Hematopoietic multipotent progenitor cell (in vitro differentiated cells): Measurements from ENCODE around the gene ABL2. TPM values are rescaled to one million over a fixed set of nuclear protein-coding genes. Genes with fewer than 3 reads are reported as not detected.
"Not testable (repeated sequence)": the region's sequence is repeated elsewhere in the genome, so short reads cannot be mapped to it uniquely, and the experiment has no call there.

Experiments
- DNase-seq, 3 donors: peaks; one replicate each; pipeline ENCODE4 v3.0.0-alpha.2; 2011 to 2015; ENCODE audit warnings: low read depth in 2 of 3, low spot score in 2 of 3
- total RNA-seq: library from RNA; depleted of rRNA; stranded (reverse); fragments of >200 nt; gene quantifications from one replicate; pipeline ENCODE4 v1.2.3, GENCODE V29; 2012

Gene ABL2
- total RNA-seq, 1 donor, result 10.2 TPM

GRCh38 chr1:179141592-179142251, 87.8 kb downstream of the ABL2 start:
- no peak for DNase-seq

GRCh38 chr1:179138755-179139154, 90.7 kb downstream of the ABL2 start:
- not testable (repeated sequence) for DNase-seq

- no peak for DNase-seq
These were observed 91.7 kb downstream of the ABL2 start for GRCh38 chr1:179137617-179138255.

- DNase-seq, result not testable (repeated sequence)
These were observed 93.8 kb downstream of the ABL2 start for GRCh38 chr1:179135707-179136106.

GRCh38 chr1:179135168-179135567, 94.3 kb downstream of the ABL2 start:
- not testable (repeated sequence) for DNase-seq

GRCh38 chr1:179129702-179130473, 99.6 kb downstream of the ABL2 start:
- peak; percentile 40 to 73 (median 50) for DNase-seq

GRCh38 chr1:179128520-179128919, 101.0 kb downstream of the ABL2 start:
- DNase-seq, result no peak

GRCh38 chr1:179127163-179127895, 102.1 kb downstream of the ABL2 start:
- no peak for DNase-seq

- no peak for DNase-seq
These were observed 103.0 kb downstream of the ABL2 start for GRCh38 chr1:179126338-179127060.

- DNase-seq, result no peak
These were observed 104.6 kb downstream of the ABL2 start for GRCh38 chr1:179124873-179125272.

- DNase-seq, result peak in 2 of 3 donors; percentile 40 to 78
These were observed 108.1 kb downstream of the ABL2 start for GRCh38 chr1:179121159-179121938.

GRCh38 chr1:179120736-179121135, 108.7 kb downstream of the ABL2 start:
- DNase-seq, result no peak

GRCh38 chr1:179119513-179119912, 110.0 kb downstream of the ABL2 start:
- DNase-seq, result no peak

GRCh38 chr1:179115181-179115580, 114.3 kb downstream of the ABL2 start:
- no peak for DNase-seq

- DNase-seq, result no peak
These were observed 120.8 kb downstream of the ABL2 start for GRCh38 chr1:179108644-179109043.

GRCh38 chr1:179107706-179108629, 121.5 kb downstream of the ABL2 start:
- peak in 2 of 3 donors; percentile 10 to 42 for DNase-seq

- DNase-seq, result peak in 1 of 3 donors; percentile 20
These were observed 124.1 kb downstream of the ABL2 start for GRCh38 chr1:179105393-179105792.

GRCh38 chr1:179104611-179105250, 124.7 kb downstream of the ABL2 start:
- DNase-seq, result no peak
